ENCODE measurements around the gene POC1A. TPM values are rescaled to one million over a fixed set of nuclear protein-coding genes. Genes with fewer than 3 reads are reported as not detected.
A peak's percentile ranks its signal among the peaks of the same experiment; 100 is the strongest.

POC1A gene
- total and polyA plus RNA-seq, 9 of the 15 experiments (the other 6 are each of a cell fraction or from before 2014, with no cell fraction given): 7.2 to 17.5 (median 12.1) TPM

DNA sequence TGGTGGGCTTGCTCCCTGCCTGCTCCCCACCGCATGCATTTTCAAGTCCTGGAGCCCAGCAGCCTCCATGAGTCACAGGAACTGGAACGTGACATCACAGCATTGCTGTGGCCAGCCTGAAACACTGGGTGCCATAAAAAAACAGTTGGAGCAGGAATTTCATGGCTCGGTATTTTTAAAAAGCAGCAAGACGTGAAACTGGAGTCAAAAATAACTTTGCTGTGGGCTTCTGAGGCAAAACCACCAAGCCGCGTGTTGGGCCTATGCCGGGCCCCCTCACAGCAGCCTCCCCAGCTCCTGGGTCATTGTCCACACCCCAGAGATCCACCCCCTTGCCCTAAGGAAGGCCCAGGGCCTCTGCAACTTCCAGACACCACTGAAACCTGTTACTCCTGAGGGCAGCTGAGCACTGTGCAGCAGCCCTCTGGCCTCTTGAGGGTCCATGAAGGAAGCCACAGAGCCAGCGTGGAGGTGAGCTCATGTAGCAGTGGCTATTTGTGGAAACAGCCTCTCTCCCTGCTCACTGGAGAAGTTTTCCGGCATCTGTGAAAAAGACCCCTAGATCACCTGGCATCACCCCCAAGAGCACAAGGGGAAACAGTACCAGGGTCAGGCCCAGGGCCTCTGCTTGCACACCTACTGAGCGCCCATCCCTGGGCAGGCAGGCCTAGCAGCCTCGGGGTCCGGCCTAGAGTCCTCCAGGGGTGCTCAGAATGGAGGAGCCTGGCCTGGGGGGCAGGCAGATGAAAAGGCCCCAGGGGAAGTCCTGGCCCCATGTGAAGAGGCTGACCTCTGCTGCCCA is 63.9 kb downstream of the POC1A start (continued):
- TF ChIP-seq, protein P1, sequence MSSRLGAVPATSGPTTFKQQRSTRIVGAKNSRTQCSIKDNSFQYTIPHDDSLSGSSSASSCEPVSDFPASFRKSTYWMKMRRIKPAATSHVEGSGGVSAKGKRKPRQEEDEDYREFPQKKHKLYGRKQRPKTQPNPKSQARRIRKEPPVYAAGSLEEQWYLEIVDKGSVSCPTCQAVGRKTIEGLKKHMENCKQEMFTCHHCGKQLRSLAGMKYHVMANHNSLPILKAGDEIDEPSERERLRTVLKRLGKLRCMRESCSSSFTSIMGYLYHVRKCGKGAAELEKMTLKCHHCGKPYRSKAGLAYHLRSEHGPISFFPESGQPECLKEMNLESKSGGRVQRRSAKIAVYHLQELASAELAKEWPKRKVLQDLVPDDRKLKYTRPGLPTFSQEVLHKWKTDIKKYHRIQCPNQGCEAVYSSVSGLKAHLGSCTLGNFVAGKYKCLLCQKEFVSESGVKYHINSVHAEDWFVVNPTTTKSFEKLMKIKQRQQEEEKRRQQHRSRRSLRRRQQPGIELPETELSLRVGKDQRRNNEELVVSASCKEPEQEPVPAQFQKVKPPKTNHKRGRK (tag; IDR thresholded peaks at IDR 0.05): no peak
- TF ChIP-seq ZNF3 (CRISPR knock-in tag; IDR thresholded peaks at IDR 0.05) (no peak), NEUROD1 (IDR thresholded peaks at IDR 0.05; ENCODE audit: borderline replicate concordance, low read depth, low read length, partially characterized antibody) (no peak), HDAC1 (IDR thresholded peaks at IDR 0.05) (no peak), DMBX1 (CRISPR knock-in tag; IDR thresholded peaks at IDR 0.05; ENCODE audit: borderline replicate concordance) (no peak)
- TF ChIP-seq, protein P2, sequence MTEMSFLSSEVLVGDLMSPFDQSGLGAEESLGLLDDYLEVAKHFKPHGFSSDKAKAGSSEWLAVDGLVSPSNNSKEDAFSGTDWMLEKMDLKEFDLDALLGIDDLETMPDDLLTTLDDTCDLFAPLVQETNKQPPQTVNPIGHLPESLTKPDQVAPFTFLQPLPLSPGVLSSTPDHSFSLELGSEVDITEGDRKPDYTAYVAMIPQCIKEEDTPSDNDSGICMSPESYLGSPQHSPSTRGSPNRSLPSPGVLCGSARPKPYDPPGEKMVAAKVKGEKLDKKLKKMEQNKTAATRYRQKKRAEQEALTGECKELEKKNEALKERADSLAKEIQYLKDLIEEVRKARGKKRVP (CRISPR knock-in tag; IDR thresholded peaks at IDR 0.05): no peak

DNA sequence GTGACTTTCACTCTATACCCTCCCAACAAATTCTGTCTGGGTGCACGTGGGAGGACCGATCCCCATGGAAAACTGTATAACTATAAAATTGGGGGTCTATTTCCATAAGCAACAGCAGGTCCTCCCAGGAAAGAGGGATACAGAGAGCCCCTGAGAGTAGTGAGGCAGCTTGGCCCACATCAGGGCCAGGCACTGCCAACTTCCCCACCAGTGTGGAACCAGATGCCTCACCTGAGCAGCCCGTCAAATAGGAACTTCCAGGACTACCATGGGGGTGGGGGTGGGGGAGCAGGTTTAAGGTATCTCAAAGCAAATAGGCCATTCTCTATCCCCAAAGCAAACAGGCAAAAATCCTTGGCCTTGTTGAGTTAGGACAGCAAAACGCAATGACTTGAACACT is 64.5 kb downstream of the POC1A start:
- no peaks in the 10 kb centered on the region for H3K9me1 ChIP-seq (ENCODE audit: control insufficient read depth, insufficient read depth, low read length)
- H3K27me3 ChIP-seq (ENCODE audit: control insufficient read depth in 2 of 2, insufficient read depth in 2 of 2, low read length in 2 of 2): no peaks in the 10 kb centered on the region
- 0 out of 4 replicates have a peak overlapping the region, but pooled peaks of 1 of the 2 experiments have one; percentile 29 for H3K9ac ChIP-seq (ENCODE audit: insufficient read depth in 1 of 2, low read depth in 2 of 2, low read length in 2 of 2)
- TF ChIP-seq ZNF253 (CRISPR knock-in tag; conservative IDR thresholded peaks at IDR 0.05) (no peak), ZNF586 (CRISPR knock-in tag; conservative IDR thresholded peaks at IDR 0.05) (no peak), FOXA1 (IDR thresholded peaks at IDR 0.05; ENCODE audit: borderline replicate concordance) (no peak), ZNF695 (CRISPR knock-in tag; IDR thresholded peaks at IDR 0.05) (no peak)
- H3K79me2 ChIP-seq (ENCODE audit: control insufficient read depth, insufficient read depth, low read length): no peaks in the 10 kb centered on the region
- H2AFZ ChIP-seq (ENCODE audit: low read depth, low read length): no peak overlapping the region
- H3K27ac ChIP-seq (ENCODE audit: extremely low read depth, low read depth, low read length): no peak overlapping the region
- no peak overlapping the region for H3K4me3 ChIP-seq
- no peak for DNase-seq (ENCODE audit: extremely low read depth in 1 of 4, low spot score in 3 of 4)
- intact Hi-C loops (cut with micrococcal nuclease) (no loop called here), in situ Hi-C loops (cut with MboI) (no loop called here)
- no peak for FAIRE-seq
- H3K4me1 ChIP-seq (replicated peaks in 1 of 2; ENCODE audit: control insufficient read depth in 2 of 2, insufficient read depth in 2 of 2, low read length in 2 of 2): peaks cover 21 to 27% of the 10 kb centered on the region in 2 experiments
- no peak overlapping the region for H3K4me2 ChIP-seq (ENCODE audit: insufficient read depth, low read length)
- CTCF ChIA-PET (ENCODE audit: low intra/inter-chr PET ratio): no interaction called here
- H3K9me3 ChIP-seq (replicated peaks; ENCODE audit: control insufficient read depth, insufficient read depth, low read depth, low read length): no peaks in the 10 kb centered on the region
- ATAC-seq: no peak
- POLR2A ChIA-PET: interaction anchor here (1.6 kb wide), 1 partner anchor 9 kb away, joined by 4 read pairs; no protein-coding TSS in a partner anchor
- no TSS peak for BruUV-seq (replicated peaks)
- WGBS (ENCODE audit: insufficient coverage, low coverage, missing lambda C conversion rate): 82% methylated on average over 3 of the region's 4 CpGs
- H3K36me3 ChIP-seq (ENCODE audit: control insufficient read depth, insufficient read depth, low read length): peaks cover 13% of the 10 kb centered on the region; the same call in 1 of the 3 replicates
- no peaks in the 10 kb centered on the region for H4K20me1 ChIP-seq (replicated peaks; ENCODE audit: control insufficient read depth, insufficient read depth, low read length)

Measured in K562 (cell line).